Astrocyte of the hippocampus (primary cell): Measurements from ENCODE around the gene UBE2Q1.

Experiments
- DNase-seq: peaks from one replicate; pipeline ENCODE4 v3.0.0; 2011; ENCODE audit warnings: low read depth, low spot score

The UBE2Q1 gene

GRCh38 chr1:154577346-154578057 lies 19.0 kb upstream of the UBE2Q1 start:
- DNase-seq, result no peak

GRCh38 chr1:154575951-154576566 lies 17.6 kb upstream of the UBE2Q1 start:
- DNase-seq, result no peak

GRCh38 chr1:154575147-154575927 lies 16.9 kb upstream of the UBE2Q1 start:
- no peak for DNase-seq

GRCh38 chr1:154574716-154575115 lies 16.3 kb upstream of the UBE2Q1 start:
- peak; percentile 31 for DNase-seq

GRCh38 chr1:154573168-154573510 lies 14.7 kb upstream of the UBE2Q1 start:
- DNase-seq, result no peak

GRCh38 chr1:154572468-154573167 lies 14.2 kb upstream of the UBE2Q1 start:
- DNase-seq, result no peak

- no peak for DNase-seq
Observed at GRCh38 chr1:154571964-154572288, 13.5 kb upstream of the UBE2Q1 start.

- DNase-seq, result no peak
Observed at GRCh38 chr1:154571244-154571963, 12.9 kb upstream of the UBE2Q1 start.

GRCh38 chr1:154568157-154568815 lies 9.8 kb upstream of the UBE2Q1 start:
- no peak for DNase-seq

GRCh38 chr1:154567386-154568156 lies 9.1 kb upstream of the UBE2Q1 start, which contains the start of gene CHRNB2:
Gene CHRNB2, plus strand, starts transcription at chr1:154567778. Its CDS starts 267 bp downstream, at chr1:154568045.
- peak; percentile 88 for DNase-seq

- DNase-seq, result no peak
Observed at GRCh38 chr1:154565876-154566275, 7.4 kb upstream of the UBE2Q1 start.

GRCh38 chr1:154559466-154560044 lies 1.1 kb upstream of the UBE2Q1 start:
- DNase-seq, result peak; percentile 96

- peak; percentile 99 for DNase-seq
Observed at GRCh38 chr1:154558720-154559465, 431 bp upstream of the UBE2Q1 start.

- no peak for DNase-seq
Observed at GRCh38 chr1:154557248-154557938, 1.1 kb downstream of the UBE2Q1 start.

GRCh38 chr1:154556422-154556821 lies 2.0 kb downstream of the UBE2Q1 start:
- peak; percentile 78 for DNase-seq

- DNase-seq, result no peak
Observed at GRCh38 chr1:154553056-154554030, 5.1 kb downstream of the UBE2Q1 start.

- no peak for DNase-seq
Observed at GRCh38 chr1:154552036-154552435, 6.4 kb downstream of the UBE2Q1 start.
